DLD1 (cell line): Measurements from ENCODE around the gene RNF10.
"Not testable (repeated sequence)": the region's sequence is repeated elsewhere in the genome, so short reads cannot be mapped to it uniquely, and the experiment has no call there.

Experiments
- in situ Hi-C: cut with HindIII; loops from 2 replicates; pipeline ENCODE4 v1.10.0; 2017; ENCODE audit warnings: low sequenced_read_pairs

Gene RNF10

GRCh38 chr12:120522568-120522967 is 11.6 kb upstream of the RNF10 start:
- in situ Hi-C loops, result no loop called here

DNA sequence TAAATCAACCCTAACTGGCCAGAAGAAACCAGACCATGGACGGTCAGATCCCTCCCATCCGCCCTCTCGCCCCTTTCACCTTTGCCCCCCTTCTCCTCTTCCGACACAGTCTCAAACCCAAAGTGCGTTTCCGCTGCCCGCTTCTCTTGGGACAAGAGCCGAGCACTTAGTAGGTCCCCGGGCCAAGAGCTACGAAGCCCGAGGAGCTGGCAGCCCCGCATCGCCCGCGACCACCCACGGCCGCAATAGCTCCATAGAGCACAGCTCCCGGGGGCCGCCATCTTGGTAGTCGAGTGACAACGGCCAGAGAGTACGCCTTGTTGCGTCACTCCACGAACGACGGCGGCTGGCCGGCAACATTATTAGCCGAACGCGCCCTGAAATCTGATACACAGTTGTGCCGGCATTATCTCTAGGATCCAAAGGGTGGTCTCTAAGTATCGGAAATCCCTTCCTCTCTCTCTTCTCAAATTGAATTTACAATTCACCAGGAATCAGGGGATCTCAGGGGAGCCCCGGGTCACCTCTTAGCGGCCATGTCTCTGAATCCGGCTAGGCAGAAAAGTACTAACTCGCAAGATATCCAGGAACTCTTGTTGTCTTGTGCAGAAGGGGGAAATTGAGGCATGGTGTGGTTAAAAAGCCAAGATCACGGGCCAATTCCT is 5.2 kb upstream of the RNF10 start, which contains the start of gene COQ5:
Gene COQ5 (minus strand): TSS at position 298 of the 665 bp plus-strand sequence. CDS start 17 bp downstream, at position 281.
- in situ Hi-C loops, result no loop called here

GRCh38 chr12:120529641-120530417 is 4.3 kb upstream of the RNF10 start:
- in situ Hi-C loops, result no loop called here

- in situ Hi-C loops, result not testable (repeated sequence)
Observed at GRCh38 chr12:120530418-120530761, 3.8 kb upstream of the RNF10 start.

DNA sequence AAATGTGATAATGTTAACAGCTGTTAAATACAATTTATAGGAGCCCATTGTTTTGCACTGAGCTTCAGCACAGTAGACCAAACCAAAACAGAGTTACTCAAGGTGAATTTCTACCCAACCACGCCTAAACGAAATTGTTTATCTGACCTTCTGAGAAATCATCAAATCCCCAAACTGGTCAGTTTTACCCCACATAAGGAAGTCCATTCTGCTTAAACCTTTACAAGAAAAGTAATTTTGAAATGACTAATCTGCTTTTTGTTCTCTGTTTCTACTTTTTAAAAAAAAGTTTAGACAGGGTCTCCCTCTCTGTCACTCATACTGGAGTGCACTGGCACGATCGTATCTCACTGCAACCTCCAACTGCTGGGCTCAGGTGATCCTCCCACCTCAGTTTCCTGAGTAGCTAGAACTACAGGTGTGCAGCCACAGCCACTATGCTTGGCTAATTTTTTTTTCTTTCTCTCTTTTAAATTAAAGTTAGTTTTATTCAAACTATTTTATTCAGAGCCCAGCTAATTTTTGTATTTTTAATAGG is 1.4 kb upstream of the RNF10 start:
- in situ Hi-C loops, result no loop called here

GRCh38 chr12:120534703-120535655 is 823 bp downstream of the RNF10 start:
- in situ Hi-C loops, result no loop called here

GRCh38 chr12:120536064-120536791 is 2.1 kb downstream of the RNF10 start:
- in situ Hi-C loops, result no loop called here

- in situ Hi-C loops, result no loop called here
Observed at GRCh38 chr12:120537856-120538220, 3.7 kb downstream of the RNF10 start.

- in situ Hi-C loops, result no loop called here
Observed at GRCh38 chr12:120538281-120539156, 4.4 kb downstream of the RNF10 start.

DNA sequence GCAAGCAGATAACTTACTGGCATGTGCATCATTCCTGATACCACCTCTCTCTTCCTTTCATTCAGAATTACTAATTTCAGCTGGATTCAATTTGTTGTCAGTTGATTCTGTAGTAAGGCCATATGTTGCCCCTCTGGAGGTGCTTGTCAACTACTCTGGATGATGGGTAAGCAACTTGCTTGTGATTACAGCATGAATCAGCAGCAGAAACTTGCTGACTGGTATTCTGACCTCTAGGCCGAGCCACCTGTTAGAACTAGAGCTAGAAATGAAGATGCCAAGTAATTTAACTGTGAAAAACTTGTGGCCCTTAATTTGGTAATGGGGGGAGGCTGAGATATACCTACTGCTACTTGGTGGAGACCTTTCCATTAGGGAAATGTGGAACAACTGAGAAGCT is 5.1 kb downstream of the RNF10 start:
- in situ Hi-C loops, result no loop called here

DNA sequence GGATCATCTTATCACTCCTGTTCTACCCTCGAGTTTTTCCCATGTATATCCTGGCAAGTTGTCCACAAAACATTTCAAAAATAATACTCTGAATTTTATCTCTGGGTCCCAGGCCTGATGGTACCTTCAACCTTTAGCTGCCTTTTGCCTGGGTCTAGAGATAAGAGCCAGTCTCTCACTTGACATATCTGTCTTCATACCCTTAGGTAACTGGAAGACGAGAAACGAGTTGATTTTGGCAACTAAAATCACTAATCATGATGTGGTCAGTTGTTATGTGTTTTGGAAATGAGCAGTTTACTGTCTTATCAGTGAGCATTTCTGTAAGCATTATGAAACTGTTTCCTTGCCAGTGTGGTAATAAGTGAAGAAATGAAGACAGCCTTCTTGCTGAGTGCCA is 6.3 kb downstream of the RNF10 start:
- in situ Hi-C loops, result no loop called here

DNA sequence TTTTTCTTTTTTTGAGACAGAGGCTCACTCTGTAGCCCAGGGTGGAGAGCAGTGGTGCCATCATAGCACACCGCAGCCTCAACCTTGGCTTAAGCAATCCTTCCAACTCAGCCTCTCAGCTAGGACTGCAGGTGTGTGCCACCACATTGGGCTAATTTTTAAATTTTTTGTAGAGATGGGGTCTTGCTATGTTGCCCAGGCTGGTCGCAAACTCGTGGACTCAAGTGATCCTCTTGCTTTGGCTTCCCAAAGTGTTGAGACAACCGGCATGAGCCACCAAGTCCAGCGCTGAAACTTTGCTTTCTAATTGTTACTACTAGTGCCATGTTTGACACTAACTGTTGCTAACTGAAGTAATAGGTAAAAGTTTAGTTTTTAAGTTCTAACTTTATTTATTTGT is 8.0 kb downstream of the RNF10 start:
- in situ Hi-C loops, result no loop called here

- in situ Hi-C loops, result no loop called here
Observed at GRCh38 chr12:120544691-120545090, 10.5 kb downstream of the RNF10 start.

DNA sequence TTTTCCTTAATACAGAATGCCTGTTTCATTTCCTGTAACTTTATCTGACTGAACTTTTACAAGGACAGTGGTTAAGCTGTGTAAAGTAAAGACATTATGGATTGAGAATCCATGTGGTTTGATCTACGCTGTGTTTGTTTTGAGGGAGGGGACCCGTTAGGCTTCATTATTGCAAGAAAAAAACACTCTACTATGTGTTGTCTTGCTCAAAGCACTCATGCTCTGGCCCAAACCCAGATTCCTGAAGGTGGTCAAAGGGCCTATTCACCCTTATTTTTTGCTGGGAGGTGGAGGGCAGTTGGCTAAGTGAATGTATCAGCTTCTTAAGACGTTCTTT is 11.9 kb downstream of the RNF10 start:
- in situ Hi-C loops, result no loop called here

DNA sequence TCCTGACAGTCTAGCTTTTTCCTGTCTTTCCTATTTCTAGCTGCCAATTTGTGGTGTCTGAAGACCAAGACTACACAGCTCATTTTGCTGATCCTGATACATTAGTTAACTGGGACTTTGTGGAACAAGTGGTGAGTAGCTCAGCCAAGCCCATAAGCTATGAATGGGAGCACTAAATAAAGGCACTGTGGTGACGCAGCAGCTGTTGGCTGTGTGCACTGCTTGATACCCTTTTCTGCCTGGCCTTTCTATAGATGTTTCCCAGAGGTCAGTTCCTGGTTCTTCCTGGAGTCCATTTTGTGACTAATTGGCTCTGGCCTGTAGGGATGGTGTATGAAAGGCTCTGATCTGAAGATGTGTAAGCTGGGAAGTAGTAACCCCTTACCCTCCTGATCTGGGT is 20.5 kb downstream of the RNF10 start:
- in situ Hi-C loops, result no loop called here

- in situ Hi-C loops, result no loop called here
Observed at GRCh38 chr12:120557589-120557988, 23.4 kb downstream of the RNF10 start.

- in situ Hi-C loops, result no loop called here
Observed at GRCh38 chr12:120562906-120563305, 28.8 kb downstream of the RNF10 start.

DNA sequence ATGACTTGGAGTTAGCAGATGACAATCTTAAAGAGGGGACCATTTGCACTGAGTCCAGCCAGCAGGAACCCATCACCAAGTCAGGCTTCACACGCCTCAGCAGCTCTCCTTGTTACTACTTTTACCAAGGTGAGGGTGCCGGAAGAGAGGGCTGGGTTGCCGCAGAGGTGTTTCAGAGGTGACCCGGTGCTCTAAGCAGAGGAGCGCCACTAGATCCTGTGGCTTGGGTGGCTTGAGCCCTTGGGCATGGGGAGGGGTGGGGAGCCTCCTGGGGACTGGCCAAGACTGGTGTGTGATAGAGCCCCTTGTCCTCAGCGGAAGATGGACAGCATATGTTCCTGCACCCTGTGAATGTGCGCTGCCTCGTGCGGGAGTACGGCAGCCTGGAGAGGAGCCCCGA is 29.3 kb downstream of the RNF10 start:
- in situ Hi-C loops, result no loop called here

DNA sequence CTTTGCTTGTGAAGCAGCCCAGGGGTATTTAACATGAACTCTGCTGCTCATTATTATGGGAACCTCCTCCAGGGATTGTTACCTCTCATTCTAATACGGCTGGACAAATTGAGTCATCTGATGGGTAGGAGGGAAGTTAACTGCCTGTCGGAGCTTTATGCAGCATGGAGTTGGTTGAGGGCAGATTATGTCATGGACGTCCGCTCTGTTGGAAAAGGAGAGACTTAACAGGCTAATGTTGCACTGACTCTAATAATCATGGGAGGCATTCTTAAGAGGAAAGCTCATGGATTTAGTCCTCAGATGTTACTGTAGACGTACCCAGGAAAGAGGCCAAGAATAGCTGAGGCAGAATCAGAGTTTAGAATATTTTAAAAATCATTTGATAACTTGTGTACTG is 37.1 kb downstream of the RNF10 start:
- in situ Hi-C loops, result no loop called here

- in situ Hi-C loops, result no loop called here
Observed at GRCh38 chr12:120573560-120573959, 39.4 kb downstream of the RNF10 start.
